ENCODE results near the gene LRRC71. TPM values are rescaled to one million over a fixed set of nuclear protein-coding genes. Genes with fewer than 3 reads are reported as not detected.

Gene LRRC71
- polyA plus RNA-seq, 1 of the 3 experiments (the other 2 are of a cell fraction): 0.03 TPM

DNA sequence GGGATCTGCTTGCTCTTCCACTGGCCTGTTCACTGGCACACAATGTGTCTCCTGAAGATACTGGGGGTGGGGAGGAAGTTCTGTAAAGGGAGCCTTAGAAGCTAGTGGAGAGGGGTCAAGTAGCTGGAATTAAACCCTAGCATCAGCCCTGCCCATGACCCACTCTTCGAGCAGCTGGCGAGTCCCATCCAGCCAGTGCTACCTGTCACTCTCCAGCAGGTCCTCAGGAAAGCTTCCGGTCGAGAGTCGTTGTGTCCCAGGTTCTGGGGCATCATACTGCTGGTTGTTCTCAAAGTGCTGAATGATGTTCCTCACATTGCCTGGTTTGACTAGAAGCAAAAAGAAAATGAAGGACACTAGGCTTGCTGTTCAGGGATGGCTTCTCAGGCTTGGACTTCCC, 30.9 kb downstream of the LRRC71 start:
- H2AFZ ChIP-seq (ENCODE audit: low read depth): no peak overlapping the region
- H3K36me3 ChIP-seq (replicated peaks in 1 of 2; ENCODE audit: control insufficient read depth in 1 of 2, insufficient read depth in 2 of 2, low read length in 1 of 2): peaks cover 35 to 76% of the 10 kb centered on the region in 2 experiments
- no peak overlapping the region for H3K4me2 ChIP-seq
- H3K9me2 ChIP-seq: no peaks in the 10 kb centered on the region
- POLR2A ChIA-PET: no interaction called here
- H4K20me1 ChIP-seq (ENCODE audit: insufficient read depth): no peaks in the 10 kb centered on the region
- no peaks in the 10 kb centered on the region for H3F3A ChIP-seq (replicated peaks; ENCODE audit: insufficient read depth)
- CTCF ChIA-PET: interaction anchor here (6.0 kb wide), 1 partner anchor 23 kb away, joined by 26 read pairs; no protein-coding TSS in a partner anchor
- TF ChIP-seq GATA2 (CRISPR knock-in tag; IDR thresholded peaks at IDR 0.05) (no peak), RXRA (IDR thresholded peaks at IDR 0.05; ENCODE audit: borderline replicate concordance, low read depth) (no peak), YY1 (IDR thresholded peaks at IDR 0.05; ENCODE audit: low read depth) (no peak), EP300 (IDR thresholded peaks at IDR 0.05; ENCODE audit: borderline replicate concordance in 1 of 2, low read depth in 1 of 2, low read length in 1 of 2) (no peak), JUND (IDR thresholded peaks at IDR 0.05) (no peak), TCF12 (IDR thresholded peaks at IDR 0.05) (no peak), EZH2phosphoT487 (IDR thresholded peaks at IDR 0.05; ENCODE audit: borderline replicate concordance, low read depth) (no peak), MXI1 (IDR thresholded peaks at IDR 0.05; ENCODE audit: low read depth, low read length) (no peak), POLR2AphosphoS5 (IDR thresholded peaks at IDR 0.05; ENCODE audit: low read depth, low read length) (no peak), SIN3A (IDR thresholded peaks at IDR 0.05; ENCODE audit: borderline replicate concordance, low read depth, low read length) (no peak), NFIC (IDR thresholded peaks at IDR 0.05; ENCODE audit: borderline replicate concordance) (no peak), GABPA (IDR thresholded peaks at IDR 0.05; ENCODE audit: low read depth) (no peak), MEF2A (IDR thresholded peaks at IDR 0.05; ENCODE audit: borderline replicate concordance, low read depth) (no peak), TEAD4 (IDR thresholded peaks at IDR 0.05; ENCODE audit: borderline replicate concordance, insufficient read depth) (no peak)
- TF ChIP-seq, protein P1, sequence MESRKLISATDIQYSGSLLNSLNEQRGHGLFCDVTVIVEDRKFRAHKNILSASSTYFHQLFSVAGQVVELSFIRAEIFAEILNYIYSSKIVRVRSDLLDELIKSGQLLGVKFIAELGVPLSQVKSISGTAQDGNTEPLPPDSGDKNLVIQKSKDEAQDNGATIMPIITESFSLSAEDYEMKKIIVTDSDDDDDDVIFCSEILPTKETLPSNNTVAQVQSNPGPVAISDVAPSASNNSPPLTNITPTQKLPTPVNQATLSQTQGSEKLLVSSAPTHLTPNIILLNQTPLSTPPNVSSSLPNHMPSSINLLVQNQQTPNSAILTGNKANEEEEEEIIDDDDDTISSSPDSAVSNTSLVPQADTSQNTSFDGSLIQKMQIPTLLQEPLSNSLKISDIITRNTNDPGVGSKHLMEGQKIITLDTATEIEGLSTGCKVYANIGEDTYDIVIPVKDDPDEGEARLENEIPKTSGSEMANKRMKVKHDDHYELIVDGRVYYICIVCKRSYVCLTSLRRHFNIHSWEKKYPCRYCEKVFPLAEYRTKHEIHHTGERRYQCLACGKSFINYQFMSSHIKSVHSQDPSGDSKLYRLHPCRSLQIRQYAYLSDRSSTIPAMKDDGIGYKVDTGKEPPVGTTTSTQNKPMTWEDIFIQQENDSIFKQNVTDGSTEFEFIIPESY (IDR thresholded peaks at IDR 0.05; ENCODE audit: borderline replicate concordance, low read depth): no peak
- TF ChIP-seq, protein P2, sequence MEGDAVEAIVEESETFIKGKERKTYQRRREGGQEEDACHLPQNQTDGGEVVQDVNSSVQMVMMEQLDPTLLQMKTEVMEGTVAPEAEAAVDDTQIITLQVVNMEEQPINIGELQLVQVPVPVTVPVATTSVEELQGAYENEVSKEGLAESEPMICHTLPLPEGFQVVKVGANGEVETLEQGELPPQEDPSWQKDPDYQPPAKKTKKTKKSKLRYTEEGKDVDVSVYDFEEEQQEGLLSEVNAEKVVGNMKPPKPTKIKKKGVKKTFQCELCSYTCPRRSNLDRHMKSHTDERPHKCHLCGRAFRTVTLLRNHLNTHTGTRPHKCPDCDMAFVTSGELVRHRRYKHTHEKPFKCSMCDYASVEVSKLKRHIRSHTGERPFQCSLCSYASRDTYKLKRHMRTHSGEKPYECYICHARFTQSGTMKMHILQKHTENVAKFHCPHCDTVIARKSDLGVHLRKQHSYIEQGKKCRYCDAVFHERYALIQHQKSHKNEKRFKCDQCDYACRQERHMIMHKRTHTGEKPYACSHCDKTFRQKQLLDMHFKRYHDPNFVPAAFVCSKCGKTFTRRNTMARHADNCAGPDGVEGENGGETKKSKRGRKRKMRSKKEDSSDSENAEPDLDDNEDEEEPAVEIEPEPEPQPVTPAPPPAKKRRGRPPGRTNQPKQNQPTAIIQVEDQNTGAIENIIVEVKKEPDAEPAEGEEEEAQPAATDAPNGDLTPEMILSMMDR (IDR thresholded peaks at IDR 0.05): no peak
- H3K9ac ChIP-seq: no peak overlapping the region
- H3K9me3 ChIP-seq: no peaks in the 10 kb centered on the region
- no peaks in the 10 kb centered on the region for H3K27me3 ChIP-seq (ENCODE audit: insufficient read depth)
- no peaks in the 10 kb centered on the region for H3K4me1 ChIP-seq (ENCODE audit: control insufficient read depth in 1 of 2, insufficient read depth in 2 of 2, low read depth in 1 of 2, low read length in 1 of 2)
- no peak for DNase-seq
- WGBS (ENCODE audit: low lambda C conversion rate): 98% methylated on average over 5 of the region's 5 CpGs
- no peak overlapping the region for H3K27ac ChIP-seq (ENCODE audit: low read depth in 2 of 2, low read length in 1 of 2)
- no peak overlapping the region for H3K4me3 ChIP-seq (ENCODE audit: low read depth in 2 of 2, low read length in 1 of 2)
- no peaks in the 10 kb centered on the region for H3K79me2 ChIP-seq (ENCODE audit: insufficient read depth)
